ENCODE results near the gene COPS3. TPM values are rescaled to one million over a fixed set of nuclear protein-coding genes. Genes with fewer than 3 reads are reported as not detected.

COPS3 gene
- total and polyA plus RNA-seq, 2 of the 8 experiments (the other 6 are each of a cell fraction or from before 2014, with no cell fraction given) = 82.9 to 110 TPM

DNA sequence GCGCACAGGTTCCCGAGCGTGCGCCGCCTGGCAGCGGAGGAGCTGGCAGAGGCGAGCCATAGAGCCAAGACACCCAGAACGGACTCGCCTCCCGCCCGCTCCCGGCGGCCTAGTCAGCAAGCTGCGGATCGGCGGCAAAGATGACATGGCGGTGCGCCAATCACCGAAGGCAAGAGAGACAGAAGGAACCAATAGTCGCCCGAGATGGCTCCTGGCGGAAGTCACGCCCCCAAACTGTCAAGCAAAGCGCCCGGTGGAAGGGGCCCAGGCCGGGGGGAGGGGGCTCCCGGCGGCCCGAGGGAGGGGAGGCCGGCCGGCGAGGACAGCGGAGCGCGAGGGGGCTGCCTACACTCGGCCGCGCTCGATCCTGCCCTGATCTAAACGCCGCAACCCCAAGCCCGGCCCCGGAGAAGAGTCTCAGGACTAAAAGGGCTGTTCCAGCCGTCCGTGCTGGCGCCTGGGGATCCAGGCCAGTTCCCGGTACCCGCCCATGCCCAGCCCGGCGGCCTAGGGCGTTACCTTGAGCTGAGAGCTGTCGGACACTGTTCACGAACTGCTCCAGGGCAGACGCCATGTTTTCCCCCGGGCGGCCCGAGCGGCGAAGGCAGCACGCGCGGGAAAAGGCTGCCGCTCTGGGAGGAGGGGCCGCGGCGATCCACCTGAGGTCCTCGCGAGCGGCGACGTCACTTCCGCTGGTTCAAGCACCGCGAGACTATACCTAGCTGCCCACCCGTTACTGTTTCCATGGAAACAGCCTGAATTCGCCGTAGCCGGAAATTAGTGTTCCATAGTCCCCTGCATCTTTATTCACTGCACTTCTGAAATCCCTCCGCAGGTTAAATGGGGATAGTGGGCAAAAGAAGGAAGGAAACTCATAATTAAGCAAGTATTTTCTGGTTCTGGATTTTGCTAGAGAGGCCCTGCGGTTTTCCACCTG lies at the start of gene COPS3 (continued):
- TF ChIP-seq, protein P1, sequence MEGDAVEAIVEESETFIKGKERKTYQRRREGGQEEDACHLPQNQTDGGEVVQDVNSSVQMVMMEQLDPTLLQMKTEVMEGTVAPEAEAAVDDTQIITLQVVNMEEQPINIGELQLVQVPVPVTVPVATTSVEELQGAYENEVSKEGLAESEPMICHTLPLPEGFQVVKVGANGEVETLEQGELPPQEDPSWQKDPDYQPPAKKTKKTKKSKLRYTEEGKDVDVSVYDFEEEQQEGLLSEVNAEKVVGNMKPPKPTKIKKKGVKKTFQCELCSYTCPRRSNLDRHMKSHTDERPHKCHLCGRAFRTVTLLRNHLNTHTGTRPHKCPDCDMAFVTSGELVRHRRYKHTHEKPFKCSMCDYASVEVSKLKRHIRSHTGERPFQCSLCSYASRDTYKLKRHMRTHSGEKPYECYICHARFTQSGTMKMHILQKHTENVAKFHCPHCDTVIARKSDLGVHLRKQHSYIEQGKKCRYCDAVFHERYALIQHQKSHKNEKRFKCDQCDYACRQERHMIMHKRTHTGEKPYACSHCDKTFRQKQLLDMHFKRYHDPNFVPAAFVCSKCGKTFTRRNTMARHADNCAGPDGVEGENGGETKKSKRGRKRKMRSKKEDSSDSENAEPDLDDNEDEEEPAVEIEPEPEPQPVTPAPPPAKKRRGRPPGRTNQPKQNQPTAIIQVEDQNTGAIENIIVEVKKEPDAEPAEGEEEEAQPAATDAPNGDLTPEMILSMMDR (IDR thresholded peaks at IDR 0.05; ENCODE audit: control extremely low read depth in 1 of 3, insufficient read depth in 1 of 3, low read depth in 1 of 3, low read length in 3 of 3) = peak in 1 of 3 experiments; percentile 16; a peak in 1 of 4 replicates
- TF ChIP-seq POLR2A (IDR thresholded peaks at IDR 0.05; ENCODE audit: control extremely low read depth in 1 of 2, low read depth in 2 of 2, low read length in 2 of 2) (peak; percentile 93 to 98), TAF7 (optimal IDR thresholded peaks at IDR 0.05; ENCODE audit: borderline replicate concordance, low read depth, low read length) (peak; percentile 81), RBBP5 (IDR thresholded peaks at IDR 0.05; ENCODE audit: borderline replicate concordance, low read depth, low read length) (peak; percentile 85), SIX5 (IDR thresholded peaks at IDR 0.05; ENCODE audit: low read depth, low read length) (no peak)
